GM18867 (cell line): ENCODE data around the gene ADAMTS17.

Experiments used
- ATAC-seq: cut with Tn5 transposase; IDR thresholded peaks from one replicate; pipeline ENCODE4 v1.9.1; 2021; ENCODE audit warnings: mild to moderate bottlenecking, moderate library complexity; ENCODE audit not compliant: unreplicated experiment

The ADAMTS17 gene

GRCh38 chr15:100141311-100142001 lies 200.3 kb downstream of the ADAMTS17 start:
- no peak for ATAC-seq

GRCh38 chr15:100140527-100141308 lies 201.1 kb downstream of the ADAMTS17 start:
- no peak for ATAC-seq

- ATAC-seq = no peak
Measured at GRCh38 chr15:100134586-100134985, 207.2 kb downstream of the ADAMTS17 start.

GRCh38 chr15:100134089-100134583 lies 207.6 kb downstream of the ADAMTS17 start:
- ATAC-seq = no peak

- ATAC-seq = no peak
Measured at GRCh38 chr15:100133001-100133400, 208.8 kb downstream of the ADAMTS17 start.

- no peak for ATAC-seq
Measured at GRCh38 chr15:100132309-100132708, 209.5 kb downstream of the ADAMTS17 start.

GRCh38 chr15:100131321-100132224 lies 210.2 kb downstream of the ADAMTS17 start:
- no peak for ATAC-seq

GRCh38 chr15:100129677-100130076 lies 212.1 kb downstream of the ADAMTS17 start:
- ATAC-seq = no peak

GRCh38 chr15:100125401-100126191 lies 216.2 kb downstream of the ADAMTS17 start:
- ATAC-seq = no peak

- no peak for ATAC-seq
Measured at GRCh38 chr15:100124936-100125335, 216.8 kb downstream of the ADAMTS17 start.

GRCh38 chr15:100124361-100124760 lies 217.4 kb downstream of the ADAMTS17 start:
- ATAC-seq = no peak

GRCh38 chr15:100123611-100124010 lies 218.2 kb downstream of the ADAMTS17 start:
- ATAC-seq = no peak

- no peak for ATAC-seq
Measured at GRCh38 chr15:100121285-100121684, 220.5 kb downstream of the ADAMTS17 start.

- no peak for ATAC-seq
Measured at GRCh38 chr15:100120111-100120510, 221.7 kb downstream of the ADAMTS17 start.

GRCh38 chr15:100118546-100118945 lies 223.2 kb downstream of the ADAMTS17 start:
- ATAC-seq = no peak

GRCh38 chr15:100116416-100117190 lies 225.2 kb downstream of the ADAMTS17 start:
- no peak for ATAC-seq

- no peak for ATAC-seq
Measured at GRCh38 chr15:100115711-100116090, 226.1 kb downstream of the ADAMTS17 start.

- ATAC-seq = no peak
Measured at GRCh38 chr15:100115066-100115710, 226.6 kb downstream of the ADAMTS17 start.

GRCh38 chr15:100114571-100114970 lies 227.2 kb downstream of the ADAMTS17 start:
- ATAC-seq = no peak
